ENCODE results near the gene RCHY1. TPM values are rescaled to one million over a fixed set of nuclear protein-coding genes. Genes with fewer than 3 reads are reported as not detected.
A peak's percentile ranks its signal among the peaks of the same experiment; 100 is the strongest.

Gene RCHY1
- total RNA-seq (10 to 100 TPM; 24.8 to 48.5 TPM), polyA plus RNA-seq (ENCODE audit: insufficient read length in 2 of 2) (10 to 100 TPM; 49.4 to 53.9 TPM)
- long read RNA-seq, donor 1, full-length matches to known transcripts = 26 of 26 reads
- long read RNA-seq, donor 1, partial matches to known transcripts = 0 of 26 reads
- long read RNA-seq, donor 1, other reads (novel, unspliced or antisense) = 0 of 26 reads
- long read RNA-seq, donor 2, full-length matches to known transcripts = 4 of 4 reads
- long read RNA-seq, donor 2, partial matches to known transcripts = 0 of 4 reads
- long read RNA-seq, donor 2, other reads (novel, unspliced or antisense) = 0 of 4 reads
- long read RNA-seq, donor 3, full-length matches to known transcripts = 11 of 11 reads
- long read RNA-seq, donor 3, partial matches to known transcripts = 0 of 11 reads
- long read RNA-seq, donor 3, other reads (novel, unspliced or antisense) = 0 of 11 reads
- long read RNA-seq, donor 4, full-length matches to known transcripts = 13 of 13 reads
- long read RNA-seq, donor 4, partial matches to known transcripts = 0 of 13 reads
- long read RNA-seq, donor 4, other reads (novel, unspliced or antisense) = 0 of 13 reads

GRCh38 chr4:75514131-75514948 is at the start of gene RCHY1, which contains the start of gene THAP6:
Gene RCHY1, minus strand, starts transcription at chr4:75514403. Its CDS starts 117 bp downstream, at chr4:75514286.
Gene THAP6, plus strand, starts transcription at chr4:75514473. Its CDS starts 980 bp downstream, at chr4:75515453.
- under 1% methylated on average over 59 of the region's 61 CpGs for WGBS (ENCODE audit: insufficient coverage)
- DNase-seq (ENCODE audit: low read depth in 4 of 6, low spot score in 6 of 6) = peak; percentile 89 to 99 (median 96)

DNA sequence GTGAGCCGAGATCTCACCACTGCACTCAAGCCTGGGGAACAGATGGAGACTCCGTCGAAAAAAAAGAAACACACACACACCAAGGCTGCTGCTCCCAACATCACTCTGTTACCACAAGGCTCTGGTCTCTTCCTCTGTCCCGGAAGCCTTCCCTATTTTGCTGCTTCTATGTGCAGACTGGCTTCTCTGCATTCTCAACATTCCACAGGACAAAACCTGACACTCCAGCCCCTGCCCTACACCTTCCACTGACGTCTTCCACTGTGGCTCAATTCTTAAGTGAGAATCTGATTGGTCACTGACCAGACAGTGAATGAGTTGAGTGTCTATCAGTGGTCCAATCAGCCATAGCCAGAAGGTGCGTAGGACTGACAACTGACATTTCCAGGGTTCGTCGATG is 47.6 kb upstream of the RCHY1 start:
- no peaks in the 10 kb centered on the region for H3K9me3 ChIP-seq (ENCODE audit: control insufficient read depth, insufficient read depth, low read length)
- H3K27ac ChIP-seq (ENCODE audit: low read depth, low read length) = no peak overlapping the region
- H3K4me1 ChIP-seq (ENCODE audit: control insufficient read depth, insufficient read depth, low read length) = no peaks in the 10 kb centered on the region
- 79% methylated on average over 5 of the region's 8 CpGs for WGBS (ENCODE audit: insufficient coverage)
- no peak overlapping the region for H3K4me3 ChIP-seq (ENCODE audit: low read depth, low read length)
- H3K36me3 ChIP-seq (ENCODE audit: control insufficient read depth, insufficient read depth, low read length) = no peaks in the 10 kb centered on the region
- no peaks in the 10 kb centered on the region for H3K27me3 ChIP-seq (ENCODE audit: control insufficient read depth, insufficient read depth, low read length)
- DNase-seq (ENCODE audit: low read depth in 4 of 6, low spot score in 6 of 6) = no peak

More at GRCh38 chr4:75514131-75514948, at the start of gene RCHY1, which contains the start of gene THAP6:
- Histone ChIP-seq H3K36me3 (ENCODE audit: control insufficient read depth, insufficient read depth, low read length) (peaks cover 7% of the 10 kb centered on the region), H3K9me3 (ENCODE audit: control insufficient read depth, insufficient read depth, low read length) (no peaks in the 10 kb centered on the region), H3K4me1 (ENCODE audit: control insufficient read depth, insufficient read depth, low read length) (no peaks in the 10 kb centered on the region), H3K27ac (ENCODE audit: low read depth, low read length) (peak within 1 kb of the TSS; percentile 98), H3K4me3 (ENCODE audit: low read depth, low read length) (peak within 1 kb of the TSS; percentile 97), H3K27me3 (ENCODE audit: control insufficient read depth, insufficient read depth, low read length) (no peaks in the 10 kb centered on the region)

DNA sequence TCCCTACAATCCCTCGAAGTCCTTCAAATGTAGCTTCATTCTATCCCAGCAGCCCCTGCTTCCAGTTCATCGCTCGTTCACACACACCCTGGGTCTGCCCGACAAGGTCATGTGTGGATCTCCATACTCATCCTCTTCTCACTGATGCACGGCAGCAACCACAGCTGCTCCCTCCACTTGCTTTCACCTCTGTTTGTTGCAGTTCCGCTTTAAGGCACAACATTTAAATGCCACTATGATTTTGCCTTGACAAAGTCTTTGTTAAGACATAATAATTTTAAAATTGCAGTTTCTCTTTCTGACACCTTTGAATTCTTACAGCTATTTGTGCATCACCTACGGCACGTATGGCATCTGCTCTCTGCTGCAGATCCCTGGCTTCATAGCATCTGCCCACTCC is 43.5 kb upstream of the RCHY1 start:
- Histone ChIP-seq H3K9me3 (ENCODE audit: control insufficient read depth, insufficient read depth, low read length) (no peaks in the 10 kb centered on the region), H3K4me3 (ENCODE audit: low read depth, low read length) (no peak overlapping the region), H3K27me3 (ENCODE audit: control insufficient read depth, insufficient read depth, low read length) (no peaks in the 10 kb centered on the region), H3K27ac (ENCODE audit: low read depth, low read length) (no peak overlapping the region), H3K4me1 (ENCODE audit: control insufficient read depth, insufficient read depth, low read length) (no peaks in the 10 kb centered on the region), H3K36me3 (ENCODE audit: control insufficient read depth, insufficient read depth, low read length) (no peaks in the 10 kb centered on the region)
- 84% methylated on average over 7 of the region's 8 CpGs for WGBS (ENCODE audit: insufficient coverage)
- DNase-seq (ENCODE audit: low read depth in 4 of 6, low spot score in 6 of 6) = no peak

- no peaks in the 10 kb centered on the region for H3K9me3 ChIP-seq (ENCODE audit: control insufficient read depth, insufficient read depth, low read length)
- no peaks in the 10 kb centered on the region for H3K27me3 ChIP-seq (ENCODE audit: control insufficient read depth, insufficient read depth, low read length)
- no peaks in the 10 kb centered on the region for H3K36me3 ChIP-seq (ENCODE audit: control insufficient read depth, insufficient read depth, low read length)
- no peaks in the 10 kb centered on the region for H3K4me1 ChIP-seq (ENCODE audit: control insufficient read depth, insufficient read depth, low read length)
- H3K27ac ChIP-seq (ENCODE audit: low read depth, low read length) = no peak within 1 kb of the TSS
- 50% methylated on average over 1 of the region's 9 CpGs for WGBS (ENCODE audit: insufficient coverage)
- no peak within 1 kb of the TSS for H3K4me3 ChIP-seq (ENCODE audit: low read depth, low read length)
- no peak for DNase-seq (ENCODE audit: low read depth in 4 of 6, low spot score in 6 of 6)
Observed at GRCh38 chr4:75555294-75556164, 41.3 kb upstream of the RCHY1 start, which contains the start of gene ODAPH. Gene ODAPH, plus strand, starts transcription at chr4:75556066. Its CDS starts 17 bp downstream, at chr4:75556083.

GRCh38 chr4:75552452-75552851 is 38.2 kb upstream of the RCHY1 start:
- H3K27ac ChIP-seq (ENCODE audit: low read depth, low read length) = no peak overlapping the region
- H3K4me1 ChIP-seq (ENCODE audit: control insufficient read depth, insufficient read depth, low read length) = no peaks in the 10 kb centered on the region
- no peak overlapping the region for H3K4me3 ChIP-seq (ENCODE audit: low read depth, low read length)
- no peaks in the 10 kb centered on the region for H3K36me3 ChIP-seq (ENCODE audit: control insufficient read depth, insufficient read depth, low read length)
- H3K9me3 ChIP-seq (ENCODE audit: control insufficient read depth, insufficient read depth, low read length) = no peaks in the 10 kb centered on the region
- DNase-seq (ENCODE audit: low read depth in 4 of 6, low spot score in 6 of 6) = no peak
- H3K27me3 ChIP-seq (ENCODE audit: control insufficient read depth, insufficient read depth, low read length) = no peaks in the 10 kb centered on the region

GRCh38 chr4:75549019-75549418 is 34.8 kb upstream of the RCHY1 start:
- WGBS (ENCODE audit: insufficient coverage) = 100% methylated on average over 2 of the region's 2 CpGs
- H3K36me3 ChIP-seq (ENCODE audit: control insufficient read depth, insufficient read depth, low read length) = peaks cover 8% of the 10 kb centered on the region
- H3K27me3 ChIP-seq (ENCODE audit: control insufficient read depth, insufficient read depth, low read length) = no peaks in the 10 kb centered on the region
- no peak for DNase-seq (ENCODE audit: low read depth in 4 of 6, low spot score in 6 of 6)
- H3K4me1 ChIP-seq (ENCODE audit: control insufficient read depth, insufficient read depth, low read length) = no peaks in the 10 kb centered on the region
- H3K27ac ChIP-seq (ENCODE audit: low read depth, low read length) = no peak overlapping the region
- no peak overlapping the region for H3K4me3 ChIP-seq (ENCODE audit: low read depth, low read length)
- H3K9me3 ChIP-seq (ENCODE audit: control insufficient read depth, insufficient read depth, low read length) = no peaks in the 10 kb centered on the region

GRCh38 chr4:75547647-75548387 is 33.6 kb upstream of the RCHY1 start:
- Histone ChIP-seq H3K36me3 (ENCODE audit: control insufficient read depth, insufficient read depth, low read length) (peaks cover 8% of the 10 kb centered on the region), H3K4me3 (ENCODE audit: low read depth, low read length) (no peak overlapping the region), H3K27me3 (ENCODE audit: control insufficient read depth, insufficient read depth, low read length) (no peaks in the 10 kb centered on the region), H3K27ac (ENCODE audit: low read depth, low read length) (no peak overlapping the region), H3K9me3 (ENCODE audit: control insufficient read depth, insufficient read depth, low read length) (no peaks in the 10 kb centered on the region), H3K4me1 (ENCODE audit: control insufficient read depth, insufficient read depth, low read length) (no peaks in the 10 kb centered on the region)
- peak in 1 of 6 donors; percentile 27 for DNase-seq (ENCODE audit: low read depth in 4 of 6, low spot score in 6 of 6)
- WGBS (ENCODE audit: insufficient coverage) = 63% methylated on average over 7 of the region's 15 CpGs

GRCh38 chr4:75545526-75545925 is 31.3 kb upstream of the RCHY1 start:
- peaks cover 8% of the 10 kb centered on the region for H3K36me3 ChIP-seq (ENCODE audit: control insufficient read depth, insufficient read depth, low read length)
- no peaks in the 10 kb centered on the region for H3K27me3 ChIP-seq (ENCODE audit: control insufficient read depth, insufficient read depth, low read length)
- DNase-seq (ENCODE audit: low read depth in 4 of 6, low spot score in 6 of 6) = no peak
- no peaks in the 10 kb centered on the region for H3K4me1 ChIP-seq (ENCODE audit: control insufficient read depth, insufficient read depth, low read length)
- H3K9me3 ChIP-seq (ENCODE audit: control insufficient read depth, insufficient read depth, low read length) = no peaks in the 10 kb centered on the region
- H3K27ac ChIP-seq (ENCODE audit: low read depth, low read length) = no peak overlapping the region
- 93% methylated on average over 5 of the region's 5 CpGs for WGBS (ENCODE audit: insufficient coverage)
- no peak overlapping the region for H3K4me3 ChIP-seq (ENCODE audit: low read depth, low read length)

Measured in spinal cord (tissue), 10 donors.